Gastrocnemius medialis (tissue), 4 donors: ENCODE data around the gene CENPP. TPM values are rescaled to one million over a fixed set of nuclear protein-coding genes. Genes with fewer than 3 reads are reported as not detected.

ENCODE experiments used
- ATAC-seq, 2 donors: fragments of 150-250 bp; one replicate each; pipeline ENCODE4 v1.9.1; 2016
- DNase-seq, 2 donors: peaks; one replicate each; pipeline ENCODE4 v3.0.0-alpha.2; 2019
- H3K27ac ChIP-seq, 4 donors: fragments of 200-600 bp; sonication (generic); 1 replicate in 1 of 4; 2 replicates in 3 of 4; pipeline ENCODE4 v1.5.1; 2016 to 2018; ENCODE audit warnings: mild to moderate bottlenecking in 2 of 4, moderate library complexity in 1 of 4
- H3K27me3 ChIP-seq, 3 donors: fragments of 200-600 bp; sonication (generic) in 2 of 3; 1 replicate in 1 of 3; 2 replicates in 2 of 3; pipeline versions ENCODE4 v1.5.1 to v1.6.0; 2016 to 2019; ENCODE audit warnings: mild to moderate bottlenecking in 1 of 3, moderate library complexity in 1 of 3
- H3K36me3 ChIP-seq, 2 donors: fragments of 200-600 bp; sonication (generic) in 1 of 2; one replicate each; pipeline ENCODE4 v1.5.1; 2017 to 2018
- H3K4me1 ChIP-seq, 2 donors: fragments of 200-600 bp; sonication (generic) in 1 of 2; one replicate each; pipeline ENCODE4 v1.5.1; 2016 to 2017; ENCODE audit warnings: mild to moderate bottlenecking in 2 of 2
- H3K4me3 ChIP-seq, 4 donors: fragments of 200-600 bp; sonication (generic) in 3 of 4; 1 replicate in 1 of 4; 2 replicates in 3 of 4; pipeline ENCODE4 v1.5.1; 2016 to 2019; ENCODE audit warnings: mild to moderate bottlenecking in 2 of 4
- H3K9me3 ChIP-seq, 3 donors: fragments of 200-600 bp; sonication (generic) in 2 of 3; 1 replicate in 1 of 3; 2 replicates in 2 of 3; pipeline ENCODE4 v1.5.1; 2016 to 2019
- CTCF ChIP-seq, 5 experiments: fragments of 450-650 bp in 3 of 5; fragments of 200-600 bp in 2 of 5; sonication (generic) in 2 of 5; IDR thresholded peaks in 4 of 5; conservative IDR thresholded peaks in 1 of 5; 1 replicate in 4 of 5; 2 replicates in 1 of 5; pipeline ENCODE4 v1.5.1; 2016 to 2019; ENCODE audit warnings: antibody characterized with exemption in 5 of 5, mild to moderate bottlenecking in 3 of 5, moderate library complexity in 3 of 5
- POLR2A ChIP-seq, 2 donors: fragments of 450-650 bp; IDR thresholded peaks; one replicate each; pipeline ENCODE4 v1.6.1; 2017; ENCODE audit warnings: antibody characterized with exemption in 2 of 2, mild to moderate bottlenecking in 2 of 2, moderate library complexity in 2 of 2
- in situ Hi-C, 4 donors: fragments of 200-750 bp; cut with MboI; loops; one replicate each; pipeline versions ENCODE4 v1.15.0 to v1.8.0; 2017; ENCODE audit warnings: low sequenced_read_pairs in 4 of 4
- intact Hi-C: fragments of 100-400 bp; cut with DNase I; formaldehyde crosslinking; loops from one replicate; pipeline ENCODE4 v1.15.1; 2023; ENCODE audit warnings: low total_unique reads
- total RNA-seq, 4 donors: library from RNA; depleted of rRNA; stranded (reverse); fragments of >200 nt; gene quantifications; one replicate each; pipeline versions ENCODE4 v1.1.0 to v1.2.3, GENCODE V29; 2016

CENPP gene
- total RNA-seq, 4 donors from 2014 or later = 1.8 to 11.5 (median 8.7) TPM

GRCh38 chr9:92614123-92614510 is 288.4 kb downstream of the CENPP start:
- peaks cover 6 to 20% of the 10 kb centered on the region in 2 donors for H3K4me1 ChIP-seq
- H3K36me3 ChIP-seq = peaks cover 0 to 25% of the 10 kb centered on the region in 2 donors
- intact Hi-C loops = no loop called here
- in situ Hi-C loops = loop anchor here in 1 of 4 donors (25.0 kb wide), 1 partner anchor 102 kb away; no protein-coding TSS in a partner anchor
- TF ChIP-seq POLR2A (IDR thresholded peaks at IDR 0.05) = no peak
- TF ChIP-seq CTCF (IDR thresholded peaks at IDR 0.05 in 4 of 5, conservative IDR thresholded peaks at IDR 0.05 in 1 of 5) = no peak
- no peak overlapping the region for H3K27ac ChIP-seq
- no peak overlapping the region for H3K4me3 ChIP-seq
- ATAC-seq (no peak), DNase-seq (no peak)
- no peaks in the 10 kb centered on the region for H3K9me3 ChIP-seq
- H3K27me3 ChIP-seq = no peaks in the 10 kb centered on the region

GRCh38 chr9:92614763-92615461 is 289.2 kb downstream of the CENPP start:
- Histone ChIP-seq H3K36me3 (peaks cover 0 to 25% of the 10 kb centered on the region in 2 donors), H3K27me3 (no peaks in the 10 kb centered on the region), H3K4me3 (no peak overlapping the region), H3K9me3 (no peaks in the 10 kb centered on the region), H3K27ac (peak overlapping the region; percentile 20 to 62 (median 44)), H3K4me1 (peaks cover 6 to 18% of the 10 kb centered on the region in 2 donors)
- no peak for ATAC-seq
- DNase-seq = no peak
- in situ Hi-C loops = loop anchor here in 1 of 4 donors (25.0 kb wide), 1 partner anchor 103 kb away; no protein-coding TSS in a partner anchor
- intact Hi-C loops = loop anchor here (5.0 kb wide), 1 partner anchor 83 kb away; no protein-coding TSS in a partner anchor
- no peak for TF ChIP-seq CTCF (IDR thresholded peaks at IDR 0.05 in 4 of 5, conservative IDR thresholded peaks at IDR 0.05 in 1 of 5)

- TF ChIP-seq POLR2A (IDR thresholded peaks at IDR 0.05) (no peak), CTCF (IDR thresholded peaks at IDR 0.05 in 4 of 5, conservative IDR thresholded peaks at IDR 0.05 in 1 of 5) (no peak)
- Histone ChIP-seq H3K27me3 (no peaks in the 10 kb centered on the region), H3K4me1 (peaks cover 6 to 18% of the 10 kb centered on the region in 2 donors), H3K27ac (peak overlapping the region; percentile 51 to 70 (median 58)), H3K9me3 (no peaks in the 10 kb centered on the region), H3K36me3 (peaks cover 0 to 25% of the 10 kb centered on the region in 2 donors), H3K4me3 (no peak overlapping the region)
- in situ Hi-C loops = loop anchor here in 1 of 4 donors (25.0 kb wide), 1 partner anchor 103 kb away; no protein-coding TSS in a partner anchor
- intact Hi-C loops = loop anchor here (5.0 kb wide), 1 partner anchor 83 kb away; no protein-coding TSS in a partner anchor
- no peak for ATAC-seq
- DNase-seq = no peak
Observed at GRCh38 chr9:92615790-92616189, 290.0 kb downstream of the CENPP start.

- Histone ChIP-seq H3K9me3 (no peaks in the 10 kb centered on the region), H3K4me1 (peaks cover 3 to 18% of the 10 kb centered on the region in 2 donors), H3K36me3 (peaks cover 0 to 25% of the 10 kb centered on the region in 2 donors), H3K27ac (peak overlapping the region; percentile 51 to 70 (median 58)), H3K4me3 (no peak overlapping the region), H3K27me3 (no peaks in the 10 kb centered on the region)
- DNase-seq (no peak), ATAC-seq (peak in 1 of 2 donors; percentile 37)
- TF ChIP-seq CTCF (IDR thresholded peaks at IDR 0.05 in 4 of 5, conservative IDR thresholded peaks at IDR 0.05 in 1 of 5) (no peak), POLR2A (IDR thresholded peaks at IDR 0.05) (no peak)
- in situ Hi-C loops = loop anchor here in 1 of 4 donors (25.0 kb wide), 1 partner anchor 104 kb away; no protein-coding TSS in a partner anchor
- intact Hi-C loops = loop anchor here (5.0 kb wide), 1 partner anchor 84 kb away; no protein-coding TSS in a partner anchor
Observed at GRCh38 chr9:92616199-92616641, 290.5 kb downstream of the CENPP start.
